ENCODE results near the gene ANO2. TPM values are rescaled to one million over a fixed set of nuclear protein-coding genes. Genes with fewer than 3 reads are reported as not detected.

Gene ANO2
- total RNA-seq, 2 experiments from 2014 or later = not detected

- ATAC-seq (no peak), DNase-seq (no peak)
- no peak overlapping the region for H3K4me3 Mint-ChIP-seq
- peaks cover 20% of the 10 kb centered on the region for H3K27me3 Mint-ChIP-seq
- no peaks in the 10 kb centered on the region for H3K36me3 Mint-ChIP-seq (ENCODE audit: low read depth)
- H3K27ac Mint-ChIP-seq = no peak overlapping the region
- H3K9me3 Mint-ChIP-seq (ENCODE audit: low read depth) = no peaks in the 10 kb centered on the region
- H3K4me1 Mint-ChIP-seq = no peaks in the 10 kb centered on the region
- intact Hi-C loops (cut with DNase I, micrococcal nuclease) = no loop called here
- ChIA-PET CTCF (no interaction called here), POLR2A (no interaction called here)
These were observed 63.9 kb downstream of the ANO2 start for GRCh38 chr12:5881101-5881606.

GRCh38 chr12:5875851-5876250 is 69.2 kb downstream of the ANO2 start:
- ATAC-seq (no peak), DNase-seq (no peak)
- Mint-ChIP-seq H3K4me1 (no peaks in the 10 kb centered on the region), H3K36me3 (ENCODE audit: low read depth) (no peaks in the 10 kb centered on the region), H3K4me3 (no peak overlapping the region), H3K27me3 (peaks cover 10% of the 10 kb centered on the region), H3K27ac (no peak overlapping the region), H3K9me3 (ENCODE audit: low read depth) (no peaks in the 10 kb centered on the region)
- POLR2A ChIA-PET = no interaction called here
- intact Hi-C loops (cut with DNase I, micrococcal nuclease) = no loop called here
- CTCF ChIA-PET = no interaction called here

GRCh38 chr12:5874514-5874913 is 70.5 kb downstream of the ANO2 start:
- peaks cover 10% of the 10 kb centered on the region for H3K27me3 Mint-ChIP-seq
- no peak for DNase-seq
- no peak overlapping the region for H3K27ac Mint-ChIP-seq
- CTCF ChIA-PET = interaction anchor here (0.5 kb wide), 1 partner anchor 89 kb away, joined by 3 read pairs; no protein-coding TSS in a partner anchor
- ATAC-seq = no peak
- H3K4me3 Mint-ChIP-seq = no peak overlapping the region
- H3K36me3 Mint-ChIP-seq (ENCODE audit: low read depth) = no peaks in the 10 kb centered on the region
- no peaks in the 10 kb centered on the region for H3K4me1 Mint-ChIP-seq
- intact Hi-C loops (cut with DNase I, micrococcal nuclease) = no loop called here
- no peaks in the 10 kb centered on the region for H3K9me3 Mint-ChIP-seq (ENCODE audit: low read depth)
- POLR2A ChIA-PET = no interaction called here

GRCh38 chr12:5873281-5873919 is 71.7 kb downstream of the ANO2 start:
- Mint-ChIP-seq H3K27me3 (peaks cover 10% of the 10 kb centered on the region), H3K4me3 (no peak overlapping the region), H3K9me3 (ENCODE audit: low read depth) (no peaks in the 10 kb centered on the region), H3K4me1 (no peaks in the 10 kb centered on the region), H3K36me3 (ENCODE audit: low read depth) (no peaks in the 10 kb centered on the region), H3K27ac (no peak overlapping the region)
- ATAC-seq (no peak), DNase-seq (no peak)
- ChIA-PET POLR2A (no interaction called here), CTCF (no interaction called here)
- intact Hi-C loops (cut with DNase I, micrococcal nuclease) = no loop called here

GRCh38 chr12:5872745-5873144 is 72.3 kb downstream of the ANO2 start:
- peaks cover 10% of the 10 kb centered on the region for H3K27me3 Mint-ChIP-seq
- ATAC-seq = no peak
- no peaks in the 10 kb centered on the region for H3K9me3 Mint-ChIP-seq (ENCODE audit: low read depth)
- no peak overlapping the region for H3K27ac Mint-ChIP-seq
- H3K4me3 Mint-ChIP-seq = no peak overlapping the region
- POLR2A ChIA-PET = no interaction called here
- no peaks in the 10 kb centered on the region for H3K36me3 Mint-ChIP-seq (ENCODE audit: low read depth)
- DNase-seq = no peak
- no peaks in the 10 kb centered on the region for H3K4me1 Mint-ChIP-seq
- CTCF ChIA-PET = no interaction called here
- intact Hi-C loops (cut with DNase I, micrococcal nuclease) = no loop called here

GRCh38 chr12:5871741-5872140 is 73.3 kb downstream of the ANO2 start:
- ATAC-seq (no peak), DNase-seq (no peak)
- Mint-ChIP-seq H3K9me3 (ENCODE audit: low read depth) (no peaks in the 10 kb centered on the region), H3K27ac (no peak overlapping the region), H3K4me1 (no peaks in the 10 kb centered on the region), H3K36me3 (ENCODE audit: low read depth) (no peaks in the 10 kb centered on the region), H3K27me3 (peaks cover 8% of the 10 kb centered on the region), H3K4me3 (no peak overlapping the region)
- intact Hi-C loops (cut with DNase I, micrococcal nuclease) = no loop called here
- ChIA-PET CTCF (no interaction called here), POLR2A (no interaction called here)

GRCh38 chr12:5870183-5870582 is 74.9 kb downstream of the ANO2 start:
- Mint-ChIP-seq H3K9me3 (ENCODE audit: low read depth) (no peaks in the 10 kb centered on the region), H3K27me3 (peaks cover 3% of the 10 kb centered on the region)
- CTCF ChIA-PET = interaction anchor here (1.0 kb wide), 1 partner anchor 22 kb away, joined by 5 read pairs; no protein-coding TSS in a partner anchor

GRCh38 chr12:5868625-5869295 is 76.3 kb downstream of the ANO2 start:
- Mint-ChIP-seq H3K9me3 (ENCODE audit: low read depth) (no peaks in the 10 kb centered on the region), H3K27me3 (no peaks in the 10 kb centered on the region), H3K4me1 (no peaks in the 10 kb centered on the region), H3K36me3 (ENCODE audit: low read depth) (no peaks in the 10 kb centered on the region), H3K27ac (no peak overlapping the region), H3K4me3 (no peak overlapping the region)
- no peak for ATAC-seq
- intact Hi-C loops (cut with DNase I, micrococcal nuclease) = no loop called here
- POLR2A ChIA-PET = no interaction called here
- no peak for DNase-seq
- CTCF ChIA-PET = no interaction called here

More at GRCh38 chr12:5870183-5870582, 74.9 kb downstream of the ANO2 start:
- no peak for DNase-seq
- H3K4me1 Mint-ChIP-seq = no peaks in the 10 kb centered on the region
- POLR2A ChIA-PET = no interaction called here
- H3K36me3 Mint-ChIP-seq (ENCODE audit: low read depth) = no peaks in the 10 kb centered on the region
- intact Hi-C loops (cut with DNase I, micrococcal nuclease) = no loop called here
- no peak overlapping the region for H3K27ac Mint-ChIP-seq
- no peak overlapping the region for H3K4me3 Mint-ChIP-seq
- no peak for ATAC-seq

- CTCF ChIA-PET = interaction anchor here (0.7 kb wide), 1 partner anchor 123 kb away, joined by 4 read pairs; no protein-coding TSS in a partner anchor
- no peak for DNase-seq
- no peak for ATAC-seq
- Mint-ChIP-seq H3K27me3 (no peaks in the 10 kb centered on the region), H3K36me3 (ENCODE audit: low read depth) (no peaks in the 10 kb centered on the region), H3K9me3 (ENCODE audit: low read depth) (no peaks in the 10 kb centered on the region), H3K27ac (no peak overlapping the region), H3K4me1 (no peaks in the 10 kb centered on the region), H3K4me3 (no peak overlapping the region)
- intact Hi-C loops (cut with DNase I, micrococcal nuclease) = no loop called here
- POLR2A ChIA-PET = no interaction called here
These were observed 79.7 kb downstream of the ANO2 start for GRCh38 chr12:5865397-5865796.

- ChIA-PET POLR2A (no interaction called here), CTCF (no interaction called here)
- Mint-ChIP-seq H3K9me3 (ENCODE audit: low read depth) (no peaks in the 10 kb centered on the region), H3K27me3 (no peaks in the 10 kb centered on the region), H3K27ac (no peak overlapping the region), H3K4me1 (no peaks in the 10 kb centered on the region), H3K36me3 (ENCODE audit: low read depth) (no peaks in the 10 kb centered on the region), H3K4me3 (no peak overlapping the region)
- ATAC-seq (no peak), DNase-seq (no peak)
- intact Hi-C loops (cut with DNase I, micrococcal nuclease) = no loop called here
These were observed 80.1 kb downstream of the ANO2 start for GRCh38 chr12:5864972-5865371.

- H3K27ac Mint-ChIP-seq = no peak overlapping the region
- H3K9me3 Mint-ChIP-seq (ENCODE audit: low read depth) = no peaks in the 10 kb centered on the region
- no peak overlapping the region for H3K4me3 Mint-ChIP-seq
- DNase-seq (no peak), ATAC-seq (no peak)
- ChIA-PET CTCF (no interaction called here), POLR2A (no interaction called here)
- no peaks in the 10 kb centered on the region for H3K27me3 Mint-ChIP-seq
- H3K36me3 Mint-ChIP-seq (ENCODE audit: low read depth) = no peaks in the 10 kb centered on the region
- intact Hi-C loops (cut with DNase I, micrococcal nuclease) = no loop called here
- no peaks in the 10 kb centered on the region for H3K4me1 Mint-ChIP-seq
These were observed 80.8 kb downstream of the ANO2 start for GRCh38 chr12:5864301-5864700.

- DNase-seq = no peak
- no peaks in the 10 kb centered on the region for H3K4me1 Mint-ChIP-seq
- CTCF ChIA-PET = no interaction called here
- POLR2A ChIA-PET = interaction anchor here (0.5 kb wide), 1 partner anchor 11 kb away, joined by 4 read pairs; no protein-coding TSS in a partner anchor
- H3K36me3 Mint-ChIP-seq (ENCODE audit: low read depth) = no peaks in the 10 kb centered on the region
- no peak for ATAC-seq
- no peak overlapping the region for H3K4me3 Mint-ChIP-seq
- H3K27ac Mint-ChIP-seq = no peak overlapping the region
- intact Hi-C loops (cut with DNase I, micrococcal nuclease) = no loop called here
- no peaks in the 10 kb centered on the region for H3K9me3 Mint-ChIP-seq (ENCODE audit: low read depth)
- H3K27me3 Mint-ChIP-seq = peaks cover 5% of the 10 kb centered on the region
These were observed 83.6 kb downstream of the ANO2 start for GRCh38 chr12:5861416-5861815.

All from activated CD4-positive, alpha-beta T cell treated with anti-CD3 and anti-CD28 coated beads for 36 hours (primary cell).